LoVo (cell line): Measurements from ENCODE around the gene TMEM141.
"Not testable (repeated sequence)": the region's sequence is repeated elsewhere in the genome, so short reads cannot be mapped to it uniquely, and the experiment has no call there.

ENCODE experiments used
- DNase-seq: peaks from one replicate; pipeline ENCODE4 v3.0.0-alpha.2; 2016; ENCODE audit warnings: low spot score

Gene TMEM141

GRCh38 chr9:136773386-136774044, 17.6 kb upstream of the TMEM141 start:
- no peak for DNase-seq

GRCh38 chr9:136774416-136775045, 16.6 kb upstream of the TMEM141 start:
- DNase-seq, result no peak

- no peak for DNase-seq
Observed at GRCh38 chr9:136775191-136775590, 16.0 kb upstream of the TMEM141 start.

- DNase-seq, result no peak
Observed at GRCh38 chr9:136776947-136777346, 14.2 kb upstream of the TMEM141 start.

GRCh38 chr9:136777359-136777758, 13.8 kb upstream of the TMEM141 start:
- DNase-seq, result no peak

GRCh38 chr9:136779808-136780207, 11.3 kb upstream of the TMEM141 start:
- no peak for DNase-seq

GRCh38 chr9:136782452-136782851, 8.7 kb upstream of the TMEM141 start:
- no peak for DNase-seq

GRCh38 chr9:136784249-136784996, 6.7 kb upstream of the TMEM141 start:
- peak; percentile 28 for DNase-seq

- no peak for DNase-seq
Observed at GRCh38 chr9:136784997-136785361, 6.2 kb upstream of the TMEM141 start.

GRCh38 chr9:136785565-136786355, 5.4 kb upstream of the TMEM141 start:
- not testable (repeated sequence) for DNase-seq

- no peak for DNase-seq
Observed at GRCh38 chr9:136786451-136786850, 4.7 kb upstream of the TMEM141 start.

GRCh38 chr9:136786983-136787382, 4.2 kb upstream of the TMEM141 start:
- DNase-seq, result not testable (repeated sequence)

GRCh38 chr9:136787690-136788400, 3.3 kb upstream of the TMEM141 start:
- DNase-seq, result peak; percentile 76

GRCh38 chr9:136788644-136789522, 2.3 kb upstream of the TMEM141 start:
- not testable (repeated sequence) for DNase-seq

- DNase-seq, result no peak
Observed at GRCh38 chr9:136789523-136789937, 1.6 kb upstream of the TMEM141 start.

- peak; percentile 79 for DNase-seq
Observed at GRCh38 chr9:136791516-136792276, 552 bp downstream of the TMEM141 start.

GRCh38 chr9:136792321-136793085, 1.4 kb downstream of the TMEM141 start:
- DNase-seq, result no peak

GRCh38 chr9:136793086-136793946, 2.2 kb downstream of the TMEM141 start:
- no peak for DNase-seq
